ENCODE results near the gene GID8.

Gene GID8

GRCh38 chr20:62945771-62946339, 7.9 kb downstream of the GID8 start:
- DNase-seq, result no peak

- DNase-seq, result no peak
Observed at GRCh38 chr20:62946918-62947317, 9.0 kb downstream of the GID8 start.

GRCh38 chr20:62947532-62948300, 9.8 kb downstream of the GID8 start:
- DNase-seq, result no peak

- no peak for DNase-seq
Observed at GRCh38 chr20:62949153-62949821, 11.3 kb downstream of the GID8 start.

GRCh38 chr20:62949962-62950361, 12.0 kb downstream of the GID8 start:
- no peak for DNase-seq

GRCh38 chr20:62950741-62951140, 12.8 kb downstream of the GID8 start:
- no peak for DNase-seq

GRCh38 chr20:62951143-62951895, 13.4 kb downstream of the GID8 start:
- no peak for DNase-seq

GRCh38 chr20:62951896-62952372, 14.0 kb downstream of the GID8 start:
- no peak for DNase-seq

- DNase-seq, result no peak
Observed at GRCh38 chr20:62952373-62952967, 14.5 kb downstream of the GID8 start, which contains the start of gene SLC17A9. TSS of gene SLC17A9 (plus strand) at chr20:62952709. CDS start at chr20:62952831, 122 bp downstream.

- DNase-seq, result no peak
Observed at GRCh38 chr20:62952968-62953838, 15.3 kb downstream of the GID8 start.

GRCh38 chr20:62953839-62954703, 16.1 kb downstream of the GID8 start:
- no peak for DNase-seq

- no peak for DNase-seq
Observed at GRCh38 chr20:62955519-62956386, 17.8 kb downstream of the GID8 start.

- DNase-seq, result no peak
Observed at GRCh38 chr20:62956387-62957135, 18.6 kb downstream of the GID8 start.

- DNase-seq, result no peak
Observed at GRCh38 chr20:62957136-62958117, 19.5 kb downstream of the GID8 start.

- no peak for DNase-seq
Observed at GRCh38 chr20:62958388-62959100, 20.6 kb downstream of the GID8 start.

- no peak for DNase-seq
Observed at GRCh38 chr20:62959101-62959971, 21.4 kb downstream of the GID8 start.

All from NCI-H1048 (cell line).